Muscle of arm (tissue), 14 donors: ENCODE results near the gene LRRC25. TPM values are rescaled to one million over a fixed set of nuclear protein-coding genes. Genes with fewer than 3 reads are reported as not detected.

Experiments
- DNase-seq: peaks from one replicate; pipeline ENCODE4 v3.0.0-alpha.2; 2013
- long read RNA-seq, 11 donors: transcript quantifications; one replicate each; lab custom pipeline, GENCODE V29; 2026
- polyA plus RNA-seq, 12 donors: library from polyadenylated mRNA; unstranded; fragments of 120-200 nt; gene quantifications; one replicate each; pipeline ENCODE4 v1.2.1, GENCODE V29; 2013; ENCODE audit not compliant: insufficient read length in 12 of 12

Gene LRRC25
- polyA plus RNA-seq, result 1 to 10 TPM in 7 of 12 donors, under 1 TPM in 3, not detected in 2; 0.45 to 2.6 (median 1.2) TPM
- long read RNA-seq, donor 1, partial matches to known transcripts, result 0 of 1 reads
- long read RNA-seq, donor 1, other reads (novel, unspliced or antisense), result 0 of 1 reads
- long read RNA-seq, donor 2, result 0 reads
- long read RNA-seq, donor 3, result 0 reads
- long read RNA-seq, donor 4, result 0 reads
- long read RNA-seq, donor 5, partial matches to known transcripts, result 0 of 2 reads
- long read RNA-seq, donor 5, other reads (novel, unspliced or antisense), result 0 of 2 reads
- long read RNA-seq, donor 6, partial matches to known transcripts, result 0 of 1 reads
- long read RNA-seq, donor 6, other reads (novel, unspliced or antisense), result 0 of 1 reads
- long read RNA-seq, donor 7, result 0 reads
- long read RNA-seq, donor 8, partial matches to known transcripts, result 0 of 2 reads
- long read RNA-seq, donor 8, other reads (novel, unspliced or antisense), result 0 of 2 reads
- long read RNA-seq, donor 9, partial matches to known transcripts, result 0 of 1 reads
- long read RNA-seq, donor 9, other reads (novel, unspliced or antisense), result 0 of 1 reads
- long read RNA-seq, donor 10, result 0 reads
- long read RNA-seq, donor 11, result 0 reads

DNA sequence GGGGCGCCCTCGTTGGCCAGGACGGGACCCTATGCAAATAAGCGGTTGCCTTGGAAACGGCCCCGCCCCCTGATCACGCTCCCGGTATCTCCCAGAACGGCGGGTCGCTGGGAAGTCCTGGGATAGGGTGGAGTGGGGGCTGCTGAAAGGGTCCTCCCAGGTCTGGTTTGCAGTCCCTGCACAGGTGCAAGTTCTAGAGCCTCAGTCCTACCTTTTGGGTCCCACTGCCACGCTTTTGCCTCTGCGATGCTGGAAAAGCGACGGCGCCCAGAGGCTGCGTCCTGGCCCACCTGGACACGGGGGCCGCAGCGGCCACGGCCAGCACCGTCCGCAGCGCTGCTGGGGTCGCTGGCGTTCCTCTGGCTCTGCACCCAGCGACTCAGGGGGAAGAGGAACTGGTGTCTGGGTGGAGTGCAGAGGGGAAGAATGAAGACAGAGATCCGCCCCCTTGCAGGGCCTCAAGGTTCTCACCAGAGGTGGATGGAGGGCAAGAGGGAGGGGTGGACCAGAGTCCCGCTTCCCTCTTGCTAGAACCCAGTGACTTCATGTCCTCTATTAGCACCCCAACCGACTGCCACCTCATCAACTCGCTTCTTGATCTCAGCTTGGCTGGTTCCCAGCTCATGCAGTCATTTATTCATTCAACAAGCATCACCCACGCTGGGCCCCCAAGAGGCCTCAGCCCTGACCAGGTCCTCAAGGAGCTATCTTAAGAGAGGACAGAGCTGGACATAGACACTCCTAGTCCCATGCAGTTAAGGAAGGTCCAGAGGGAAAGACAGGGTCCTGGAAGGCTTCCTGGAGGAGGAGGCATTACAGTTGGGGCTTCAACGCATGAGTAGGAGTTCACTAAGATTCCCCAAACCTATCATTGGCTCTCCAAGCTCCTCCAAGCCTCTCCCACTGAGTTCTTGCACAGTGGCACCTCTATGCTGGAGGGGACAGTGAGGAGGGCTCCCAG, at the start of gene LRRC25:
Gene LRRC25, minus strand, starts transcription at position 381 of the 961 bp plus-strand sequence. CDS start 659 bp downstream, outside the sequence.
- no peak for DNase-seq

- no peak for DNase-seq
Measured at GRCh38 chr19:18446811-18447359, 49.5 kb upstream of the LRRC25 start.

- DNase-seq, result no peak
Measured at GRCh38 chr19:18446145-18446810, 48.9 kb upstream of the LRRC25 start.

DNA sequence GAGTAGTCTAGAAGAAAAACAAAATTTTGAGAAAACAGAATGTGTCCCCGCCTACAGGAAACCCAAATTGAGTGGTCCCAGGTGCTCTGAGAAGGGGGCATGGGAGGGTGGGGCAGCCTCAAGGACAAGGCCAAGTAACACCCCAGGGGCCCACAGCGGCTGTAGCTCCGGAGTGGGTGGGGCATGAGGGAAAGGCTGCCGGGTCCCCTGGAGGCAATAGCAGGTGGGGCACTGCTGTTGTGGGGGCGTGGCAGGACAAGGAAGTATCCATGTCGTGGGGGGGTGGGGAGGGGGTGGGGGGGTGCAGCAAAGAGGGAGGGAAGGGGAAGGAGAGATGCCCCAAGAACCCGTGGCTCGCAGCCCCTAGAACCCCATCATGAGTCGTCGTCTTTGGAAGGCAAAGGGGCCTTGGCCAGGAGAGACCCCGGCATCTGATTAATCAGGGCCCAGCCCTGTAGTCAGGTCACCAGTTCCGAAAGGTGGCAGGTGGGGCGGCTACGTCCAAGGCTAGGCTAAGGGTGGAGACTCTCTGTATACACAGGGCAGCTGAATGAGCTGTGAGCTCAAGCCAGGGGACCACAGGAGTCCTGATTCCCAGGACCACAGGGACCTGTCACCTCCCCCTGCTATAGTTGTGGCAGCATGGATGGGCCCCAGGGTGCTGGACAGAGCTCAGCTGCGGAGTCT, 48.0 kb upstream of the LRRC25 start:
- no peak for DNase-seq

- no peak for DNase-seq
Measured at GRCh38 chr19:18444513-18444912, 47.1 kb upstream of the LRRC25 start.

DNA sequence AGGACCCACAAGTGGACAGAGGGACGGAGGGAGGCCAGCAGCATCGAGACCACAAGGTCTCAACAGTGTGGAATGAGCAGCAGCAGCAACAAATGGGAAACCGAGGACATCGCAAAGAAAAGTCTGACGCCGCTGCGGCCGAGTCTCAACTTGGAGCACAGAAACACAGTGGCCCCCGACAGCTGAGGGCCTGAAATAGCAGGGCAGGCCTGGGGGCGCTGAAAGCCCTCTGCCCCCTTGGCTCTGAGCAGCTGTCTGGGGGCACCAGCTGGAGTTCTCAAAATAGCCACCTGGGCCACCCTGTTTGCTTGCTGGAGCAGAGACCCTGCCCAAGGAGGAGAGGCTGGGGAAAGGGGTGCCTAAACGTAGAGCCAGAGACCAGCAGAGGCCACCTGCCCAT, 46.4 kb upstream of the LRRC25 start:
- DNase-seq, result no peak

- no peak for DNase-seq
Measured at GRCh38 chr19:18443406-18443805, 46.0 kb upstream of the LRRC25 start.

DNA sequence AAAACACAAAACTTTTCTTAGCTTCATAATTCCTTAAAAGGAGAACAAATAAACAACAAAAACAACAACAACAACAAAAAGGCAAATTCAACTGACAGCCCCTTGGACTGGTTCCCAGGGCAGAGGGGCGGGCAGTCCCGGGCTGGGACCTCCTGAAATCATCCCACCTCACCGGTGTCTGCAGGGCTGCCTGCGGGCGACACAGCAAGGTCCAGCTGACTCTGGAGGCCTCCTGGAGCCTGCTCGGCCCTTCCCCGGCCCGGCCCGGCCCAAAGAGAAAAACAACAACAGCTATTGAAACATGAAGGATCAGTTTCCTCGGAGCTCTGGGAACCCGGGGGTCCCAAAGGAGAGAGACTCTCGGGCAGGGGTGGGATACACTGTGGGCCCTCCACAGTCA, 45.5 kb upstream of the LRRC25 start:
- DNase-seq, result no peak

- DNase-seq, result no peak
Measured at GRCh38 chr19:18441804-18442788, 44.7 kb upstream of the LRRC25 start.

DNA sequence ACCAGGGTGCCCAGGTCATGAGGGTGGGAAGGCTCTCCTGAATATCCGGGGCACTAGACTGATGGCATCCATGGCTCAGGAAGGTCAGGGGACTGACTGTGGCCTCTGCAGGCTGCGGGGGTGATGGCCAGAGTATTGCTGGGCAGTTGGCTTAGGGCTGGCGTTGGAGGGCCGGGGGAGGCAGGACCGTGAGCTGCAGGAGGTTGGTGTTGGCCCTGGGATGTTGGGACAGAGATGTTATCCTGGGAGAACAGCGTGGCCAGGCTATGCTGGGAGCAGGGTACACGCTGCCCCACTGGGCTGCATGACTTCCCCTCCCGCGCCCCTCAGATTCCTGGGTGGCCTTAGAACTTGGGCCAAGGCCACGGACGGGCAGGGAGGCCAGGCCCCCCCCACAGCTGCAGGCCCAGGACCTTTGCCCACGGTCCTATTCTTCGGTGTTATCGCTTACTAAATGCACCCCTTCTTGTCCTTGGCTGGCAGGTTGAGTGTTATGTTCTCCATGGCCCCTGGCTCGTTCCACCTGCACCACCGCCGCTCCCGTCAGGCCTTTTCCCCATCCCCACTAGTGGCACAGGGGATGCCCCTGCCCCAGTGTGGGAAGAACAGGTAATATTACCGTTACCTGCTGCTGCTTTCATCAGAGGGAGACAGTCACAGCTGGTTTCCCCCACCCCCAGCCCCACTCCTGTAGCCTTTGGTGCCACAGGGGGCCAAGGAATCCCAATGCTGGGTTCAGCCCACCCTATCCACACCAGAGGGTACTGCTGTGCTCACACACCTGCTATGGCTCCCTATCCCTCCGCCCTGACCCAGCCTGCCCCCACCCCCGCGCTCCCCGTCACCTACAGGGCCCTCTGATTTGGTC, 43.7 kb upstream of the LRRC25 start:
- DNase-seq, result no peak

DNA sequence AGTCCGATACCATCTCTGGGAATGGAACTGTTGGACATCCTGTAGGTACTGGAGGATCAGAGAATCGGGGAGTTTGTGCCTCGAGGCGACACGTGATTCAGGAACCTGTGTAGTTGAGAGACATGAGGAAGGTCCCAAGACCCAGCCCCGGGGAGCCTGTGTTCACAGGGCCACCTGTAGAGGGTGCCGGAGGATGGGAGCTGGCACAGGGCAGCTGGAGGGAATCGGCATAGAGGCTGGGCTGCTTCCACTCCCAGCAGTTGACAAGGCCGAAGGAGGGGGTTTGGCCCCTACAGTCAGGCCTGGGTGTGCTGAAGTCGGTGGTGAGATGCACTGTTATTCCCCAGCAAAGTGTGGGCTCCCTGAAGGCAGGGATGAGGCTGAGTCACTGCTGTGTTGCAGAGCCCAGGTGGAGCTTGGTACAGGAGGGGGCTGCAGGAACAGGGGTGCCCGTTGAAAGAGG, 43.0 kb upstream of the LRRC25 start:
- no peak for DNase-seq

- DNase-seq, result no peak
Measured at GRCh38 chr19:18439910-18440237, 42.5 kb upstream of the LRRC25 start.

- no peak for DNase-seq
Measured at GRCh38 chr19:18439025-18439909, 41.8 kb upstream of the LRRC25 start.

- DNase-seq, result no peak
Measured at GRCh38 chr19:18438331-18439024, 41.1 kb upstream of the LRRC25 start.

- no peak for DNase-seq
Measured at GRCh38 chr19:18437491-18438330, 40.3 kb upstream of the LRRC25 start, which contains the start of gene ISYNA1. Gene ISYNA1 (minus strand): TSS chr19:18438133. CDS start chr19:18437979, 154 bp downstream.
